ENCODE measurements around the gene UNC119B. TPM values are rescaled to one million over a fixed set of nuclear protein-coding genes. Genes with fewer than 3 reads are reported as not detected.
"Not testable (repeated sequence)": the region's sequence is repeated elsewhere in the genome, so short reads cannot be mapped to it uniquely, and the experiment has no call there.

The UNC119B gene
- total RNA-seq, 2 experiments from 2014 or later = 20.1 to 26.6 TPM

DNA sequence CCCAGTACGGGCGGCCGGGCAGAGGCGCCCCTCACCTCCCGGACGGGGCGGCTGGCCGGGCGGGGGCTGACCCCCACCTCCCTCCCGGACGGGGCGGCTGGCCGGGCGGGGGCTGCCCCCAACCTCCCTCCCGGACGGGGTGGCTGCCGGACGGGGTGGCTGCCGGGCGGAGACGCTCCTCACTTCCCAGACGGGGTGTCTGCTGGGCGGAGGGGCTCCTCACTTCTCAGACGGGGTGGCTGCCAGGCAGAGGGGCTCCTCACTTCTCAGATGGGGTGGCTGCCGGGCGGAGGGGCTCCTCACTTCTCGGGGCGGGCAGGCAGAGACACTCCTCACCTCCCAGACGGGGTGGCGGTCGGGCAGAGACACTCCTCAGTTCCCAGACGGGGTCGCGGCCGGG is 21.9 kb downstream of the UNC119B start:
- H3K27ac Mint-ChIP-seq; H3K9me3 Mint-ChIP-seq (ENCODE audit: low read depth); CTCF ChIA-PET; POLR2A ChIA-PET; H3K4me3 Mint-ChIP-seq; H3K27me3 Mint-ChIP-seq; intact Hi-C loops (cut with DNase I, micrococcal nuclease); ATAC-seq; DNase-seq; H3K4me1 Mint-ChIP-seq: not testable (repeated sequence)
- H3K36me3 Mint-ChIP-seq (ENCODE audit: low read depth) = peaks cover 14% of the 10 kb centered on the region

DNA sequence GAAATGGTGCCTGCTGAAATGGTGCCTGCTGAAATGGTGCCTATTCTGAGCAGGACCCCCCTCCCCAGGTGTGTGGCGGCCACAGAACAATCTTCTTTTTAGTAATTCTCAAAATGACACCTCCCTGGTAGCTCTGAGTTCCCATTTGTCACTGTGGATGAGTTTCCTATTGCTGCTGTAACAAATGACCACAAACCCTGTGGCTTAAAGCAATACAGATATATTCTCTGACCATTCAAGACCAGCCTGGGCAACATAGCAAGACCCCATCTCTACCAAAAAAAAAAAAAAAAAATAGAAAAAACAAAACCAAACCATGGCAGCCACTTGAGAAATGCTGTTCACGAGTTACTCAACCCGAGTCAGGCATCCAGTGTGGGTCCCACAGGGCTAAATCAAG is 23.3 kb downstream of the UNC119B start:
- no peak for DNase-seq
- no peak for ATAC-seq
- Mint-ChIP-seq H3K27ac (no peak overlapping the region), H3K27me3 (no peaks in the 10 kb centered on the region), H3K4me3 (no peak overlapping the region), H3K4me1 (no peaks in the 10 kb centered on the region), H3K9me3 (ENCODE audit: low read depth) (no peaks in the 10 kb centered on the region), H3K36me3 (ENCODE audit: low read depth) (peaks cover 11% of the 10 kb centered on the region)
- ChIA-PET CTCF (no interaction called here), POLR2A (no interaction called here)
- intact Hi-C loops (cut with DNase I, micrococcal nuclease) = no loop called here

DNA sequence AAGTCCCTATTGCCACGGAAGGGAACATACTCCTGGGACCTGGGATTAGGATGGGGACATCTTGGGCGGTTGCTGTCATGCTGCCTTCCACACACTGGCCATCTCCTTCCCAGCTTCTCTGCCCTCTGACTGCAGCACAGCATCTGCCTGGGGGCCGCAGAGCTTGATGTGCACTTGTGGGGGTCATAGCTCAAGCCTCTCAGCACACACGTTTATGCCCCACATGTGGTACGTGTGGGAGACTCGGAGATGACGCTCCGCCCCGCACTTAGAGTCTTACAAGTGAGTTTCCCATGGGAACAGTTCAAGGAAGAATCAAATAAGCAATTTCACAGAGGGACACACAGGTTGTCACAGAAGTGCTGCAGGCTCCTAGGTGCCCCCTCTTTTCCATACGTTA is 24.0 kb downstream of the UNC119B start:
- ChIA-PET POLR2A (no interaction called here), CTCF (interaction anchor here (0.6 kb wide), 1 partner anchor 23 kb away, joined by 3 read pairs; no protein-coding TSS in a partner anchor)
- Mint-ChIP-seq H3K36me3 (ENCODE audit: low read depth) (peaks cover 11% of the 10 kb centered on the region), H3K4me3 (no peak overlapping the region), H3K9me3 (ENCODE audit: low read depth) (no peaks in the 10 kb centered on the region), H3K27me3 (no peaks in the 10 kb centered on the region), H3K4me1 (no peaks in the 10 kb centered on the region), H3K27ac (no peak overlapping the region)
- no peak for ATAC-seq
- intact Hi-C loops (cut with DNase I, micrococcal nuclease) = no loop called here
- no peak for DNase-seq

DNA sequence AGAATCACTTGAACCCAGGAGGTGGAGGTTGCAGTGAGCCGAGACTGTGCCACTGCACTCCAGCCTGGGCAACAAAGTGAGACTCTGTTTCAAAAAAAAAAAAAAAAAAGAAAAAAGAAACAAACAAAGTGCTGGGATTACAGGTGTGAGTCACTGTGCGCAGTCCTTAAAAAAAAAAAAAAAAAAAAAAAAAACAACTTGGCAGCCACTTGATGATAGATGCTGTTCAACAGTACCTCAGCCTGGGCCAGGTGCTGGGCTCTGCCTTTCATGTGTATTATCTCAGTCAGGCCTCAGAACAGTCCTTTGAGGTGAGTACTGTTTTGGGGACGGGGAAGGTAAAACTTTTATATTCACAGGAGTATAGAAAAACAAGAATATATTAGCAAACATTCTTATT is 24.9 kb downstream of the UNC119B start:
- ATAC-seq (no peak), DNase-seq (no peak)
- Mint-ChIP-seq H3K27me3 (no peaks in the 10 kb centered on the region), H3K27ac (no peak overlapping the region), H3K4me3 (no peak overlapping the region), H3K36me3 (ENCODE audit: low read depth) (peaks cover 6% of the 10 kb centered on the region), H3K9me3 (ENCODE audit: low read depth) (no peaks in the 10 kb centered on the region), H3K4me1 (no peaks in the 10 kb centered on the region)
- CTCF ChIA-PET = no interaction called here
- POLR2A ChIA-PET = no interaction called here
- intact Hi-C loops (cut with DNase I, micrococcal nuclease) = no loop called here

DNA sequence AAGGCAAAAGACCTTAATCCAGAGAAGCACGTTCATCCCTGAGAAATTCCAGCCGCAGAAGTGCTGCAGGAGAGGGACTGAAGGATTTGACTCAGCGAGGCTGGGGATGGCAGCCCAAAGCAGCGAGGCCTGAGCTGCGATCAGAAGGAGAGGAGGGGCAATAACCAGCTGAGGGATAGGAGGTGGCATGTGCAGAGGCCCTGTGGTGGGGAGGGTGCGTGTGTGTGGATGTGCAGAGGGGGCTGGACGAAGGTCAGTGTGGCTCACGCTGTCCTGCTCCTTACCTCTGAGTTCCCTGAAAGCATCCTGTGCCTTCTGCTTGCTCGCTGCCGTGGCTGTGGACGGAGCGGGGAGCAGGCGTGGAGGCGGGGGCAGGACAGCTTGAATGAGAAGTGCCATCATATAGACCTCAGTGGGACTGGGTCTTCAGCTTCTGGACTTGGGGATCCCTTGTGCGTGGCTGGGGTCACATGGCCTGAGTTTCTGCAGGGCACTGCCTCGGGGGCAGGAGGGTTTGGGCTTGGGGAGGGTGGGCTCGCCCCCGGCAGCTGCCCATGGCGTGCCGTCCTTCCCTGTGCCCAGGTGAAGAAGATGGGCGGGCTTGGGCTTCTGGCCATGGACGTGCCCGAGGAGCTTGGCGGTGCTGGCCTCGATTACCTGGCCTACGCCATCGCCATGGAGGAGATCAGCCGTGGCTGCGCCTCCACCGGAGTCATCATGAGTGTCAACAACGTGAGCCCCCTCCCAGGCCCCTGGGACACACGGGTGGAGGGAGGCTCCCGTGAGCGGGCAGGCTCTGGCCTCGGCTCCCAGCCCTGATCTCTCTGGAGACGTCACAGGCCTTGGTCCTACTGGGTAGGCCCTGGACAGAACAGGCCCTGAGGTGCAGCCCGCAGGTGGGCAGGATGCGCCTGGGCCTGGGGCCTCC is 26.4 kb downstream of the UNC119B start:
- DNase-seq = no peak
- Mint-ChIP-seq H3K36me3 (ENCODE audit: low read depth) (peaks cover 2% of the 10 kb centered on the region), H3K27me3 (no peaks in the 10 kb centered on the region), H3K27ac (no peak overlapping the region), H3K9me3 (ENCODE audit: low read depth) (no peaks in the 10 kb centered on the region), H3K4me3 (no peak overlapping the region), H3K4me1 (no peaks in the 10 kb centered on the region)
- ATAC-seq = no peak
- POLR2A ChIA-PET = interaction anchor here (0.6 kb wide), 1 partner anchor 1193 kb away, joined by 3 read pairs; no protein-coding TSS in a partner anchor
- CTCF ChIA-PET = no interaction called here
- intact Hi-C loops (cut with DNase I, micrococcal nuclease) = no loop called here

DNA sequence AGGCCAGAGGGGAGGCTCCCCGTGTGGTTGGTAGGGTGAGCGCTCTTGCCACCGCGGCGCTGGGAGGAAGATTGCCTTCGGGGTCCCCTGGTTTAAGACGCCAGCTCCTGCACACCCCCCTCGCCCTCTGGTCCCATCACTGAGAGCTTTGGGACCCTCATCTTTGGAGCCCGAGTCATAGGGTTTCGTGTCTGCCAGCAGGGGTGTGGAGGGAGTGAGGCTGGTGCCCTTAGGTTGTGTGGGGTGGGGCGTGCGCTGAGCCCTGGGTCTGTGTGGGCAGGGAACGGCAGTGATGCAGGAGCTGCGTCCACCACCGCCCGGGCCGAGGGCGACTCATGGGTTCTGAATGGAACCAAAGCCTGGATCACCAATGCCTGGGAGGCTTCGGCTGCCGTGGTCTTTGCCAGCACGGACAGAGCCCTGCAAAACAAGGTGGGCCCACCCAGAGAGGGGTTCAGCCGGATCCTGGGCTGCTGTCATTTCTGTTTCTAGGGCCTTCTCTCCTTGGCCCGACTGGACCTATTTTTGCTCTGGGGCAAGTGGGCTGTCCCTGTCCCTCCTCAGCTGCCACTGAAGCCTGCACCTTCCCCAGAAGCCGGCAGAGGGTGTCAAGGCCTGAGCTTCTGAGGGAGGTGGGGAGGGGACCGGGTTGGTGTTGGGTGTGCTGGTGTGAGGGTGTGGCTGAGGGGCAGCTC is 27.4 kb downstream of the UNC119B start:
- intact Hi-C loops (cut with DNase I, micrococcal nuclease) = no loop called here
- peaks cover 2% of the 10 kb centered on the region for H3K36me3 Mint-ChIP-seq (ENCODE audit: low read depth)
- no peak overlapping the region for H3K27ac Mint-ChIP-seq
- ChIA-PET CTCF (no interaction called here), POLR2A (interaction anchor here (0.6 kb wide), 1 partner anchor 38 kb away, joined by 4 read pairs; no protein-coding TSS in a partner anchor)
- H3K27me3 Mint-ChIP-seq = no peaks in the 10 kb centered on the region
- H3K4me3 Mint-ChIP-seq = no peak overlapping the region
- ATAC-seq (no peak), DNase-seq (no peak)
- H3K4me1 Mint-ChIP-seq = no peaks in the 10 kb centered on the region
- H3K9me3 Mint-ChIP-seq (ENCODE audit: low read depth) = no peaks in the 10 kb centered on the region

DNA sequence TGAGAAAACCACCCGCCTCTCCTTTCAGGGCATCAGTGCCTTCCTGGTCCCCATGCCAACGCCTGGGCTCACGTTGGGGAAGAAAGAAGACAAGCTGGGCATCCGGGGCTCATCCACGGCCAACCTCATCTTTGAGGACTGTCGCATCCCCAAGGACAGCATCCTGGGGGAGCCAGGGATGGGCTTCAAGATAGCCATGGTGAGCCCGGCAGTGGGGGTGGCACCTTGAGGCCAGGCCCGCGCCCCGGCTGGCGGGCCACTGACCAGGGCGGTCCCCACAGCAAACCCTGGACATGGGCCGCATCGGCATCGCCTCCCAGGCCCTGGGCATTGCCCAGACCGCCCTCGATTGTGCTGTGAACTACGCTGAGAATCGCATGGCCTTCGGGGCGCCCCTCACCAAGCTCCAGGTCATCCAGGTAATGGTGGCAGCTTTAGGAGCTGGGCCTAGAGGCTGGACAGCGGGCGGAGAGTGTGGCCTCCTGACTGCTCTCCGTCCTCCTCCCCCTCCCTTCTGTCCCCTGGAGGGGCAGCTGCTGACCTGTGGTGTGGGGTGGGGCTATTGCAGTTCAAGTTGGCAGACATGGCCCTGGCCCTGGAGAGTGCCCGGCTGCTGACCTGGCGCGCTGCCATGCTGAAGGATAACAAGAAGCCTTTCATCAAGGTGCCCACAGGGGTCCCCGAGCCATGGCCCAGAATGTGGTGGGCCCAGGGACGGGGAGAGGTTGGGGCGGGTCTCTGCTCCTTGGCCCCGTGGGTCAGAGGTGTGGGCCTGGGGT is 28.2 kb downstream of the UNC119B start:
- Mint-ChIP-seq H3K36me3 (ENCODE audit: low read depth) (peaks cover 2% of the 10 kb centered on the region), H3K4me3 (no peak overlapping the region), H3K9me3 (ENCODE audit: low read depth) (no peaks in the 10 kb centered on the region), H3K27ac (no peak overlapping the region), H3K4me1 (no peaks in the 10 kb centered on the region), H3K27me3 (no peaks in the 10 kb centered on the region)
- ATAC-seq = no peak
- no peak for DNase-seq
- CTCF ChIA-PET = no interaction called here
- POLR2A ChIA-PET = interaction anchor here (0.6 kb wide), 1 partner anchor 38 kb away, joined by 4 read pairs; no protein-coding TSS in a partner anchor
- intact Hi-C loops (cut with DNase I, micrococcal nuclease) = no loop called here

DNA sequence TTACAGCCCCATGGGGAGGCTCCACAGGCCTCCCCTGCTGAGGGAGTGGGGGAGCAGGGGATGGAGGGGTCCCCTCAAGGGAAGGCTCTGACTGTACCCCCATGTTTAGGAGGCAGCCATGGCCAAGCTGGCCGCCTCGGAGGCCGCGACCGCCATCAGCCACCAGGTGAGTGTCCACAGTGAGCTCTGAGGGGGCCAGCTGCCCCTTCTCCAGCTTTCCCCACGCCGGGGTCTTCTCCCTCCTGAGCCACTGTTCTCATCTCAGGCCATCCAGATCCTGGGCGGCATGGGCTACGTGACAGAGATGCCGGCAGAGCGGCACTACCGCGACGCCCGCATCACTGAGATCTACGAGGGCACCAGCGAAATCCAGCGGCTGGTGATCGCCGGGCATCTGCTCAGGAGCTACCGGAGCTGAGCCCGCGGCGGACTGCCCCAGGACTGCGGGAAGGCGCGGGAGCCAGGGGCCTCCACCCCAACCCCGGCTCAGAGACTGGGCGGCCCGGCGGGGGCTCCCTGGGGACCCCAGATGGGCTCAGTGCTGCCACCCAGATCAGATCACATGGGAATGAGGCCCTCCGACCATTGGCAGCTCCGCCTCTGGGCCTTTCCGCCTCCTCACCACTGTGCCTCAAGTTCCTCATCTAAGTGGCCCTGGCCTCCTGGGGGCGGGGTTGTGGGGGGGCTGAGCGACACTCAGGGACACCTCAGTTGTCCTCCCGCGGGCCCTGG is 28.9 kb downstream of the UNC119B start:
- POLR2A ChIA-PET = no interaction called here
- DNase-seq = no peak
- no peaks in the 10 kb centered on the region for H3K27me3 Mint-ChIP-seq
- CTCF ChIA-PET = no interaction called here
- ATAC-seq = no peak
- H3K9me3 Mint-ChIP-seq (ENCODE audit: low read depth) = no peaks in the 10 kb centered on the region
- no peak overlapping the region for H3K27ac Mint-ChIP-seq
- H3K36me3 Mint-ChIP-seq (ENCODE audit: low read depth) = peaks cover 1% of the 10 kb centered on the region
- no peak overlapping the region for H3K4me3 Mint-ChIP-seq
- intact Hi-C loops (cut with DNase I, micrococcal nuclease) = no loop called here
- H3K4me1 Mint-ChIP-seq = no peaks in the 10 kb centered on the region

DNA sequence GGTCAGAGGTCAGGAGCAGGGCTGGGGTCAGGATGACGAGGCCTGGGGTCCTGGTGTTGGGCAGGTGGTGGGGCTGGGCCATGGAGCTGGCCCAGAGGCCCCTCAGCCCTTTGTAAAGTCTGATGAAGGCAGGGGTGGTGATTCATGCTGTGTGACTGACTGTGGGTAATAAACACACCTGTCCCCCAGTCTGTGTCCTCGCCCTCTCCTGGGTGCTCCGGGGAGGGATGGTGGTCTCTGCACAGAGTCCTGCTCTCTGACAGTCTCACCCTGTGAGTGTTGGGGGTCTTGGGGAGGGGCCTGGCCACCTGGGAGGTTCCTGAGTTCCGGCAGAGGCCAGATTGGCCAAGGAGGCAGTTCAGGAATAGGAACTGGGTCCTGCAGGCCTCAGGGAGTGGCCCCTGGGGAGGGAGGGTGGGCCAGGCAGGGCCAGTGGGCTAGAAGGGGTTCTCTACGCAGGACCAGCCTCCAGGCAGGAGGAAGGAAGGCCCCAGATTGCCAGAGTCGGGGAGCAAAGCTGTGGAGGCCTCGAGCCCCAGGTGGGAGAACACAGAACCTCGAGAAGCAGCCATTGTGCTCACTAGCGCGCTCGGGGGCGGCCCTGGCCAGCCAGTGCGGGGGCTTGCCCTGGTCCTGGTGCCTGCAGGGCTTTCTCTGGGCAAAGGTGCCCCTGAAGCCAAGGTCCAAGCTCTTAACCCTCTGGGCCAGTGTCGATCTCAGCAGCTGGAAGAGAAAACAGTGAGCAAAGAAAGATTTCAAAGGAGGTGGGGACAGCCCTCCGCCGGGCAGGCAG is 29.8 kb downstream of the UNC119B start:
- ChIA-PET POLR2A (no interaction called here), CTCF (interaction anchor here (0.6 to 0.7 kb wide), 3 partner anchors 9 to 191 kb away, joined by 3 read pairs; no protein-coding TSS in a partner anchor)
- no peaks in the 10 kb centered on the region for H3K9me3 Mint-ChIP-seq (ENCODE audit: low read depth)
- intact Hi-C loops (cut with DNase I, micrococcal nuclease) = no loop called here
- ATAC-seq = no peak
- H3K4me3 Mint-ChIP-seq = no peak overlapping the region
- no peaks in the 10 kb centered on the region for H3K4me1 Mint-ChIP-seq
- no peak for DNase-seq
- H3K36me3 Mint-ChIP-seq (ENCODE audit: low read depth) = no peaks in the 10 kb centered on the region
- H3K27me3 Mint-ChIP-seq = no peaks in the 10 kb centered on the region
- H3K27ac Mint-ChIP-seq = no peak overlapping the region

DNA sequence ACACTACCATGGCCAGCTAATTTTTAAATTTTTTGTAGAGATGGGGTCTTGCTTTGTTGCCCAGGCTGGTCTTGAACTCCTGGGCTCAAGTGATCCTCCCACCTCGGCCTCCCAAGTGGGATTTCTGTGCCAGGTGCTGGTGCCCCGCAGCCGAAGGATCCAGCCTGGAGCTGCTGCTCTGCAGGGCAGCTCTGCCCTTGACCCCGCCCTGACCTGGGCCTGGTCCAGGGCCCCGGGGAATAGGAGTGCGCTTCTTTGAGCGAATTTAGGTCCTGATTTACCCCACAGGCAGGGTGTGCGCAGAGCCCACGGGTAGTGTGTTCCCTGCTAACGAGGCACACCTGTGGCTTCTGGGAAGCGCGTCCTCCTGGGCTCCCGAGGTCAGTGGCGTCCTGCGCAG is 30.6 kb downstream of the UNC119B start:
- H3K36me3 Mint-ChIP-seq (ENCODE audit: low read depth) = no peaks in the 10 kb centered on the region
- no peak for ATAC-seq

More for the DNA sequence above, 30.6 kb downstream of the UNC119B start:
- intact Hi-C loops (cut with DNase I, micrococcal nuclease) = no loop called here
- POLR2A ChIA-PET = no interaction called here
- no peak overlapping the region for H3K4me3 Mint-ChIP-seq
- H3K4me1 Mint-ChIP-seq = no peaks in the 10 kb centered on the region
- CTCF ChIA-PET = interaction anchor here (0.7 kb wide), 1 partner anchor 41 kb away, joined by 3 read pairs; no protein-coding TSS in a partner anchor
- no peak for DNase-seq
- no peaks in the 10 kb centered on the region for H3K27me3 Mint-ChIP-seq
- H3K9me3 Mint-ChIP-seq (ENCODE audit: low read depth) = no peaks in the 10 kb centered on the region
- H3K27ac Mint-ChIP-seq = no peak overlapping the region
